Fibroblast of pulmonary artery (primary cell): Measurements from ENCODE around the gene MUC20.
"Not testable (repeated sequence)": the region's sequence is repeated elsewhere in the genome, so short reads cannot be mapped to it uniquely, and the experiment has no call there.

ENCODE experiments used
- DNase-seq: peaks from one replicate; pipeline ENCODE4 v3.0.0-alpha.2; 2010; ENCODE audit warnings: low read depth
- H3K4me3 ChIP-seq: replicated peaks from 2 replicates; pipeline ENCODE4 v1.5.1; 2011; ENCODE audit warnings: low read depth, mild to moderate bottlenecking, control low read depth, low read length, moderate library complexity
- TF ChIP-seq, protein P1 (sequence below): IDR thresholded peaks from 2 replicates; pipeline ENCODE4 v1.5.1; 2011; ENCODE audit warnings: mild to moderate bottlenecking, control low read depth, low read length, inconsistent platforms; ENCODE audit errors: missing control alignments

MUC20 gene

DNA sequence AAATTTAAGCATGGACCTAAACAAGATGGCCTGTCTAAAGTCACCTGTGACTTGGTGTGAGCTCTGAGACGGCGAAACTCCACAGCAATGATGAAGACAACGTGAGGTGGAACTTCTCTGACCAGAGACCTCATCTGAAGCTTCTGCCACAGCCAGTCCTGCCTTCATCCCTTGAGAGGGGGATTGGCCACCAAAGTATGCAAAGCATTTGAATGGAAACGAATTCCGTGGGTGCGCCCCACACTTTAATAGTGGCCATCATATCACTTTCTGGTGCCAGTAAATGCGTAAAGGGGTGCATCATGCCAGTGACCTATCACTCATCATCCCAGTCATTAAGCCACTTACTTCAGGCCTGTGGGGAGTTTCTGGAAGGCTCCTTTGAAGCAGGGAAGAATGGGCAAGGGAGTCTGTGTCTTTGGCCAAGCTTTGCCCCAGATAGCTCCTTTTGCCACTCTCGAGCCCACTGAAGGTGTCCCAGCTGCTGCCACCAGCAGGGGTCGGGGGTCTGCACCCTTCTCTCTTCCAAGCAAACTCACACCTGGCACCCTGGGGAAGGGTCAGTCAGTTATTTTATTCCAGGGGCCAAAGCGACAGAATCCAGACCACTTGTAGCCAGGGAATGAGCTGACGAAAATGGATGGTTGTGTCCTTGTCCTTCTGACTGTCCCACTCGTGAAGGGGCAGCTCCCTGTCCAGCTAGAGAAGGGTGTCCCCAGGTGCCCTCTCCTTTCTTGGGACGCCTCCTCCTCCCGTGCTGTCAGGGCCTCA is 17.7 kb downstream of the MUC20 start:
- TF ChIP-seq, protein P1, sequence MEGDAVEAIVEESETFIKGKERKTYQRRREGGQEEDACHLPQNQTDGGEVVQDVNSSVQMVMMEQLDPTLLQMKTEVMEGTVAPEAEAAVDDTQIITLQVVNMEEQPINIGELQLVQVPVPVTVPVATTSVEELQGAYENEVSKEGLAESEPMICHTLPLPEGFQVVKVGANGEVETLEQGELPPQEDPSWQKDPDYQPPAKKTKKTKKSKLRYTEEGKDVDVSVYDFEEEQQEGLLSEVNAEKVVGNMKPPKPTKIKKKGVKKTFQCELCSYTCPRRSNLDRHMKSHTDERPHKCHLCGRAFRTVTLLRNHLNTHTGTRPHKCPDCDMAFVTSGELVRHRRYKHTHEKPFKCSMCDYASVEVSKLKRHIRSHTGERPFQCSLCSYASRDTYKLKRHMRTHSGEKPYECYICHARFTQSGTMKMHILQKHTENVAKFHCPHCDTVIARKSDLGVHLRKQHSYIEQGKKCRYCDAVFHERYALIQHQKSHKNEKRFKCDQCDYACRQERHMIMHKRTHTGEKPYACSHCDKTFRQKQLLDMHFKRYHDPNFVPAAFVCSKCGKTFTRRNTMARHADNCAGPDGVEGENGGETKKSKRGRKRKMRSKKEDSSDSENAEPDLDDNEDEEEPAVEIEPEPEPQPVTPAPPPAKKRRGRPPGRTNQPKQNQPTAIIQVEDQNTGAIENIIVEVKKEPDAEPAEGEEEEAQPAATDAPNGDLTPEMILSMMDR: no peak
- no peak for DNase-seq
- H3K4me3 ChIP-seq: no peak overlapping the region

DNA sequence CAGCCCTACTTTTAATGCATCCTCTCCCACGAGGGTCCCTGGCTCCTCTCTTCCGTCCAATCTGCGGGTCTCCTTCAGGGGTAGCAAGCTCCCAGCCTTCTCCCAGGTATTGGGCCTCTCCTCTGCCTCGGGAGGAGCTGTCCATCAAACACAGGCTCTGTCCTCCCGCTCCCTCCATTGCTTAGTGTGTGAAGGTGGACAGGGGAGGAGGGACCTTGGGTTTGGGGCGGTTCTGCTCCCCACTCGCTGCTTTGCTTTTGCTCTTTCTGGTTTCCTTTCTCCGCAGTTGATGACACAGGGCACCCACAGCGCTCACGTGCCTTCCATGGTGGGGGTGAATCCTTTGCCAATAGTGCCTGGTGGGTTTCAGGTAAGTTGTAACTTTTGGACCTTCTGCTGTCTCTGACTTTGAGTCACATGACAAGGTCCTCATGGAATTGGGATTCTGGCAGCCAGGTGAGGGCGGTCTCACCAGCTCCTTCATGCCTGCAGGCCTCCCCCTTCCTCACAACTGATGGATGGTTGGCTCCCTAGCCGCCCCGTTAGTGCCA is 18.9 kb downstream of the MUC20 start:
- no peak overlapping the region for H3K4me3 ChIP-seq
- TF ChIP-seq, protein P1: no peak
- DNase-seq: no peak

DNA sequence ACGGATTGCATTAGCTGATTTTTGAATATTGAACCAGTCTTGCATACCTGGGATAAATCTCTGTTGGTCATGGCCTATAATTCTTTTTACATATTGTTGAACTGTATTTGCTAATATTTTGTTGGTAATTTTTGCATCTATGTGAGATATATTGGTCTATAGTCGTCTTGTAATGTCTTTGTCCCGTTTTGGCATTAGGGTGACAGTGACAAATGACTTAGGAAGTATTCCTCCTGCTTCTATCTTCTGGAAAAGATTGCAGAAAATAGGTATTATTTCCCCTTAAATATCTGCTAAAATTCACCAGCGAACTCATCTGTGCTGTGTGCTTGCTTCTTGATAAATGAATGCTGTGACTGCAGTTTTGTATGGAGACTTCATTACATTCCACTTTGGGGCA is 23.7 kb downstream of the MUC20 start:
- H3K4me3 ChIP-seq: no peak overlapping the region
- no peak for DNase-seq
- TF ChIP-seq, protein P1: no peak

DNA sequence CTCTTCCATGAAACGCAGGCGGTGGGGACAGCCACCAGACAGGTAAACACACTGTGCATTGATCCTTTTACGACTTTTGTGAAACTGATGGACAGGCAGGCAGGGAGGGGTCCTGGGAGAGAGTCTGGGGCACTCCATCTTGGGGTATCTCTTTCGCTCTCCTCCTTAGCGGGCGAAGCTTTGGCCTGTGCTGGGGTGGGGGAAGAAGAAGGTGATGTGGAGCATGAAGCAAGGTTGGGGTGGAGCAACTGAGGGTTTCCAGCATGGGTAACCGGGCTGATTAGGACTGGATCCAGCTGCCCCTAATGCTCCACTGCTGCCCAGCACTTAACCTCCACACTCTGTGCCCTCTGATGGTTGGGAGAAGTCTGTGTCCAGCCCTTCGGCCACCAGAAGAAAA is 25.6 kb downstream of the MUC20 start:
- TF ChIP-seq, protein P1: no peak
- DNase-seq: no peak
- no peak overlapping the region for H3K4me3 ChIP-seq

DNA sequence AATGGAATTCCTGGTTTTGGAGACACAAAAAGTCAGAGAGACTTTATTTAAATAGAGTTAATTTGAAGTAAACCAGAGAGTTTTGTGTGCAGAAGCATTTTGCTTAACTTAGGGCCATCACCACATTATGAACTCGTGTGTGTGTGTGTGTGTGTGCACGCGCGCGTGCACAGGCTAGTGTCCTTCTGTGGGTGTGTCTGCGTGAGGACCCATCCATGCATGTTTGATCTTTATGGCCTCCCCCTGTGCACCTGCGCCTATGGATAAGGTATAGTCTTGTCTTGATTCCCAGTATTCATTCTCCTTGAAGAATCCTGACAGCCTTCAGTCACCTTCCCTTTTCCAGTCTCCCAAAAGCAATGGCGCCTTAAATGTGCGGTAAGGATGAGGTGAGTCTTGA is 26.0 kb downstream of the MUC20 start:
- DNase-seq: no peak
- TF ChIP-seq, protein P1: no peak
- no peak overlapping the region for H3K4me3 ChIP-seq

DNA sequence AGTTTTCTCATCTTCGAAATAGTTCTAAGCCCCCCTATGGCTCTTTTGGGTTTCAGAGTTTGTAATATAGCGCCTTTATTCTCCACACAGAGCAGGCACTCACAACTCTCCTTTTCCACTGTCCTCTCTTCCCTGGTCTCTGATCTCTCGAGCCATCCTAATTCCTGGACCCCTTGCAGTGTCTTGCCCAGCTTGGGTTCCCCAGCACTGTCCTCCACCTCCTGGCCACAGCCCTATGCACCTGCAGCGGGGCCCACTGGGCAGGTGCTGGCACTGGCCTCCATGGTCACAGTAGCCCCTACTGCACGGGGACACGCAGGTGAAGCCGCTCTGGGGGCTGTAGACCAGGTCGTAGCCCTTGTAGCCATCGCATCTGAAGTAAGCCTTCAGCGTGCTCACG is 27.9 kb downstream of the MUC20 start:
- TF ChIP-seq, protein P1: no peak
- no peak overlapping the region for H3K4me3 ChIP-seq
- DNase-seq: no peak

DNA sequence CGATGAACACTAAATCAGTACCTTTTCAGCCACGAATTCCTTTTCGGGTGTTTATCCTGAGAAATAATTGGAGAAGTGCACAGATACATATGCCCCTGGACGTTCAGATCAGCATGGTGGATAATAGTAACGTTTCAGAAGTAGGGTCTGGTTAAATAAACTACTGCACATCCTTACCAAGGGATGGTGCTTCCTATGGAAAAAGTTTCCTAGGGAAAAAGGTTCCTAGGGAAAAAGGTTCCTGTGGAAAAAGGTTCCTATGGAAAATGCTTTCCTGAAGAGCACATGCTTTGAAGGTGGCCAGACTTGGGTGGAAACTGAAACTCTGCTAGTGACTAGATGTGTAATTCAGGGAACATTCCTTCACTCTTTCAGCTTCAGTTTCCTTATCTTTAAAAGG is 28.3 kb downstream of the MUC20 start:
- DNase-seq, H3K4me3 ChIP-seq: not testable (repeated sequence)
